SU-DHL-6 (cell line): ENCODE measurements around the gene ZNF577.

Source experiments
- CTCF ChIP-seq: fragments of 200-600 bp; sonication (generic); IDR thresholded peaks from one replicate; pipeline ENCODE4 v1.5.1; 2017; ENCODE audit warnings: antibody characterized with exemption, mild to moderate bottlenecking, low read length, moderate library complexity; ENCODE audit not compliant: insufficient read depth, poor library complexity, severe bottlenecking
- EZH2phosphoT487 ChIP-seq: fragments of 200-600 bp; sonication (generic), shearing (Covaris generic); conservative IDR thresholded peaks from 2 replicates; pipeline ENCODE4 v1.6.1; 2018; ENCODE audit warnings: mild to moderate bottlenecking, antibody characterized with exemption, low read length, moderate library complexity, mixed read lengths

GRCh38 chr19:51822325-51822724 is 65.4 kb downstream of the ZNF577 start:
- TF ChIP-seq CTCF, result no peak
- TF ChIP-seq EZH2phosphoT487, result no peak
